Esophagus mucosa (tissue), 1 donor: ENCODE data around the gene UEVLD. TPM values are rescaled to one million over a fixed set of nuclear protein-coding genes. Genes with fewer than 3 reads are reported as not detected.
A peak's percentile ranks its signal among the peaks of the same experiment; 100 is the strongest.

ENCODE experiments used
- ATAC-seq: fragments of 200-7000 bp; cut with Tn5 transposase; one replicate; pipeline ENCODE4 v1.9.1; 2020
- total RNA-seq: library from RNA; stranded (reverse); gene quantifications from one replicate; pipeline ENCODE4 v1.2.4, GENCODE V29; 2023
- donor health status: DM: yes; HTN: yes; CAD: no.

UEVLD gene
- total RNA-seq, 1 donor from 2014 or later = 20.1 TPM

DNA sequence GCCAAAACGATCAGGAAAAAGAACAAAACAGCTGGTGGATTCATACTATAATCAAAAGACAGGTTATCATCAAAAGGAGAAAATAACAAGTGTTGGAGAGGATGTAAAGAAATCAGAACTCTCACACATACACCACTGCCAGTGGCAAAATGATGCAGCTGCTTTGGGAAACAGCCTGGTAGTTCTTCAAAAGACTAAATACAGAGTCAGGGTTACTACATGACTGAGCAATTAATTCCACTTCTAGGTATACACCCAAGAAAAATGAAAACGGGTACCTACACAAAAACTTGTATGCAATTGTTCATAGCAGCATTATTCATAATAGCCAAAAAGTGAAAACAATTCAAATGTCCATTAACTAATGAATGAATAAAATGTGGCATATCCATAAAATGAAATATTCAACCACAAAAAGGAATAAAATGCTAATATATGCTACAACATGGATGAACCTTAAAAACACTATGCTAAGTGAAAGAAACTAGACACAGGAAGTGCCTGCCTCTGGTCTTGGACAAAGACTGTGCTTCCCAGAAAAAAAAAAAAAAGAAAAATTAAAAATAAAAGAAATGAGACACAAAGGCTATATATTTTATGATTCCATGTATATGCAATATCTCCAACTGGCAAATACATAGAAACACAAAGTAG, 8.3 kb downstream of the UEVLD start:
- no peak for ATAC-seq

DNA sequence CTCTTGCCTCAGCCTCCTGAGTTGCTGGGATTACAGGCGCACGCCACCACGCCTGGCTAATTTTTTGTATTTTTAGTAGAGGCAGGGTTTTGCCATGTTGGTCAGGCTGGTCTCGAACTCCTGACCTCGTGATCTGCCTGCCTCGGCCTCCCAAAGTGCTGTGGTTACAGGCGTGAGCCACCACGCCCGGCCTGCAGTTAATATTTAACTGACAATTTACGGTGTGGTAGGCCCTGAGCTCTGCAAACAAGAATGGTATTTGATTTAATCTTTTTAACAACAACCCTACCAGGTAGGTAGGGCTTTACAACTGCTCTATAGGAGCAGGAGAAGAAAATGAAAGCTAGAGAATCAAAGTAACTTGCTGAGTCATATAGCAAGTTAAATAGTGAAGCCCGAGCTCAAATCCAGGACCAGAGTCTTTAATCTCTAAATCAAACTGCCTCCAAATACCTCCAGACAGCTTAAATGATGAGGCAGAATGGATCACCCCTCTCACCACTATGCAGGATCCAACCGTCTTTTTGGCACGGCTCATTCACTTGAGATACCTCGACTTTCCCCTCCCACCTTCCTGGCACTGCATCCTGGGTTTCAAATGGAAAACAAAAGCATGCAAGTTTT, 9.4 kb downstream of the UEVLD start:
- ATAC-seq = peak; percentile 93

DNA sequence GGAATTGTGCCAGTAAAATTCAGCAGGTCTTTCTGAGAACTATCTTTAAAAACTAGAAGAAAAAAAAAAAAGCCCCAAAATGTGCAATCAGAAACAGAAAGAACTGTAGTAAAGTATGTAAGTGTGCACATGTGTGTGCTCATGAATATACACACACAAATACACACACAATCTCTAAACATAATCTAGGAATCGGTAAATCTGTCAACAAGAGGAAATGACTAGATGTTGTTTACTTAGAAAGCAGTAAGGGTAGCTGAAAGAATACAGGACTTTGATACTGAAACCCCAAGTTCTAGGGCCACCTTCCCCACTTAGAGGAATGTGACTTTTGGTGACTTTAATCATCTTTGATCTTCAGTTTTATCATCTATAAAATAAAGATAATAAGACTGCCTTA, 13.2 kb downstream of the UEVLD start:
- no peak for ATAC-seq

DNA sequence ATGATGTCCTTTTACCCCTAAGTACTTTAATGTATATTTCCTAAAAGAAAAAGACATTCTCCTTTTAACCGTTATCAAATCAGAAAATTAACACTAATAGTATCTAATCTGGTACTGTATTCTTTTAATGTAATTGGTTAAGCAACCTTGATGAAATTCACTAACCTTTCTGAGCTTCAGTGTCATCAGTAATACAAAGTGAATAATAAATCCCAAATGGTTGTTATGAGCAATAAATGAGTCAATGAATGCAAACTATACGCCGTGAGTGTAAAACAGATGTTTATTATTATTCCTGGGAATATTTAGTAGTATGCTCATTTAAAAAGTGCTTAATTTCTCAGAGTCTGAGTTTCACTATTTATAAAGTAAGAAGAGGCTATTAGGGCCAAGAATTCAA, 21.5 kb downstream of the UEVLD start:
- no peak for ATAC-seq

DNA sequence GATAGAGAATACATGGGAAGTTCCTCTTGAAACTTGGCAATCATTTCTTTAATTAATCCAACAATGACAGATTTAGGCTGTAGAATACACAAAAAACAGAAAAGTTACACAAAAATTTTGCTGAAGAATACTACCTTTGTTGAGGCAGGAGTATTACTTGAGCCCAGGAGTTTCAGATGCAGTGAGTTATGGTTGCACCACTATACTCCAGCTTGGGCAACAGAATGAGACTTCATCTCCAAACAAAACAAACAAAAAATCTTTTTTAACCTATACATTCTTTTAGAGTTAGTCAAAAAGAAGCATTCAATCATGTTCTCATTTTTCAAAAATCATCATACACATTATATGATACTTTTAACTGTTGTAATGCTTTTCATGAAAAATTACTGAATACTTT, 22.1 kb downstream of the UEVLD start:
- ATAC-seq = no peak

DNA sequence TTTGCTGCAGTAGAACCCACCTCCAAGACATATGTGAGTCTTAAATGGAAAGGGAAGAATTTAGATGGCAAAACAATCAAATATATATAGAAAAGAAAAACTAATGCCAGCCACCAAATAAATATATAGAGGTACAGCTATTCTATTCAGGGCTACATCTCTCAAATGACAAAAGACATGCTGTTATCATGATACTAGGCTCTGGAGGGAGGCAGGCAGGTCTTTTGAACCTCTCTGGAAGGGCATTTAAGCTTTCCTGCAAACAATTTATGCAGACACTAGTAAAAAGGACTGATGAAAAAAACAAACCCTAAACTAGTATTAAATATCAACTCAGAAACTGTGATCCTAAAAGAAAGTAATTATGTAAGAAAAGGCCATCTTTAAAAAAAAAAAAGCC, 24.4 kb downstream of the UEVLD start:
- no peak for ATAC-seq

DNA sequence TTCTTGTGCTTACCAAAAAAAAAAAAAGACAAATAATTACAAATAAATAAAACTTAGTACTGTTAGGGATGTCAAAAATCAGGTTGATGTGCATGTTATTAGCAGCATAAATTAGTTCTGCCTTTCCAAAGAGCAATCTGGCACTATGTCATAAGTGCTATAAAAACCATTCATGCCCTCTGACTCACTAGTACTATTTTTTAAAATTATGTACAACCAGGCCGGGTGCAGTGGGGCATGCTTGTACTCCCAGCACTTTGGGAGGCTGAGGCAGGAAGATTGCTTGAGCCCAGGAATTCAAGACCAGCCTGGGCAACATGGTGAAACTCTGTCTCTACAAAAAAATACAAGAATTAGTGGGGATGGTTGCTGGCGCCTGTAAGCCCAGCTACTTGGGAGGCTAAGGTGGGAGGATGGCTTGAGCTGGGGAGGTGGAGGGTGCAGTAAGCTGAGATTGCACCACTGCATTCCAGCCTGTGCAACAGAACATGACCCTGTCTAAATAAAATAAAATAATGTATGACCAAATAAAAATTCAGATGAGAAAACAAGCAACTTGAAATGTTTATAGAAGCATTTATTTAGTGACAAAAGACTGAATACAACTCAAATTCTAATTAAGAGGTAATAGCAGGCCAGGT, 25.3 kb downstream of the UEVLD start:
- no peak for ATAC-seq

DNA sequence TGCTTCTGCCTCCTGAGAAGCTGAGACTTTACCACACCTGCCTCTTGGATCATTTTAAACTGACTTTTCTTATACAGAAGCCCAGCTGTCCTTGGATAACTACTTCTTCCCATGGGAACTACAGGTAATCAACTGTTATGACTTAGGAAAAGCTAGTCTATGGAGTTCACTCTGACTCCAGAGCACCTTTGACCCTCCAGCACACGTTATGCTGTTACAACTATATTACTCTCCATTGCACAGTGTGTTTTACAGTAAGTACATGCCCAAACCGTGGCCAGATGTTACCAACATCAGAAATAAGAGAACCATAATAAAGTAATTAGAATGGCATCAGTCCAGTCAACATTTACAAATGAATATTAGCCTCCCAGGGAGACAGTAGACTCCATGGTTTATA, 40.5 kb downstream of the UEVLD start:
- ATAC-seq = no peak

DNA sequence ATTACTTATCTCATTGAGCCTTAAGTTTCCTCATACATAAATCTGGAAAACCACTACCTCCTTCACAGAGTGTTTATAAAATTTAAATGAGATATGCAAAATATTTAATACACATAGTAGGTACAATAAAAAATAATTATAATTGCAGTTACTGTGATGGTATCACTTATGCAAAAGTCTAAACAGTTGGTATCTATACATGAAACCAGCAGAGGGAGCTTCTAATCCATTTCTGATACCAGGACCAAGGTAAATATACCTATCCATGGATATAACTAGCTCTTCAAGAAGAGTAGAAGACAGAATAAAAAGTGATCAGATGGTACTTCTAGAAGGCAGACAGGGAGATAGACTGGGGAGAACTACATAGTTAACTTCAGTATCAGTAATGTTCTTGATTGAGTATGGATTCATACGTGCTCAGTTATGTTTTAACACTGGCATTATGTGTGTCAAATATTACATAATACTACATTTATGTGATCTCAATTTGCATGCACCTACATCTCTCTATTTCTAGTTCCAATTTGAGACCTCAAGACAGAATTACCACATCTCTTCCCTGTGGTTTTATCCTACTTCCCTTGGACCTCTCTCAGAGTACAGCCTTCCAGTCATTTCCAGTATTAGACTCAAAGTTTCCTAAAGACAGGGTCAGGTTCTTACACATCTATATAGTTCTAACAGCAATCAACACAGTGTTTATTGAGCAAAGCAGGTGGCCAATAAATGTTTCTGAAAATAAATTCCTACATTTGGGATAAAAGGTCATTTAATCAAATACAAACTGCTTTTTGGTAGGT, 48.1 kb downstream of the UEVLD start:
- peak; percentile 65 for ATAC-seq

DNA sequence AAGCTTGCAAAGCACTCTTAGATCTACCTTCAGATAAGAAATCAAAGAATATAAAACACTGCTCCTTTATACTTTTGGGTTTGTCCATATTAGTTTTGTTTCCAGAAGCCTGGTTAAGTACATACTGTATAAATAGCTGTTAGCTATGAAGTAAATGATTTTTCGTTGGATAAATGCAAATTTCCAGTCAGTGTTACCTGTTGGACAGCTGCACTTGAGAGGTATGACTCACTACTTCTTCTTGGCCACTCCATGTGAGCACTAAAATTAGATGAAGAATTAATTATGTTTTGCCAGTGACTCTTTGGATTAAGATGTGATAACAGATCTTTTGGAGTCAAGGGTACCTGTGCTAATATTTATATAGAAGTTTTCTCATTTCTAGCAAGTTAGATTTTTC, 52.3 kb downstream of the UEVLD start:
- ATAC-seq = peak; percentile 32

DNA sequence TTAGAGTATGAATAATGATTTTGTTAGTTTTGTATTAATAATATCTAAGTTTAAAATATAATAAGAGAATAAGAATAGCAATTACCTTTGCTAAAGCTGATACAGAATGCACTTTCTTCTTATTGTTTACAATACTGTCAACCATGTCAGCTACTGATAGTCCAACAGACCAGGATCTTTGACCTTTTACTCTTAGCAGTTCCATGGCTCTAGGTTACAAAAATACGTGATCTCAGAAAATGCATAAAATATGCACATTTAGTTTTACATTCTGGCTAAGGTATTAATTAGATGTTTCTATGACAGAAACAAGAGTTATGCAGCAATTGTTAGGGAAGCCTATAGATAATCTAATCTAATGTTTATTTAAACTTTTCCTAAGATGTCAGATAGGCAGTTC, 54.3 kb downstream of the UEVLD start:
- no peak for ATAC-seq

DNA sequence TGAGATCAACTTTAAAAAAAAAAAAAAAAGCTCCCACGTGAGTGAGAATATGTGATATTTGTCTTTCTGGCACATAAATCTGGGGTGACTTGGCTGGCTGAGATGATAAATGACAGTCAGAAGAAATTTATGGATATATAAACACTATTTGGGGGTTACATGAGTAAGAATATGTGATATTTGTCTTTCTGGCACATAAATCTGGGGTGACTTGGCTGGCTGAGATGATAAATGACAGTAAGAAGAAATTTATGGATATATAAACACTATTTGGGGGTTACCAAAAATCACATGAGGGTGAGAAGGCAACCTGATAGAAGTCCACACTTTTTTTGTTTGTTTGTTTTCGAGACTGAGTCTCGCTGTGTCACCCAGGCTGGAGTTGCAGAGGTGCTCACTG, 55.2 kb downstream of the UEVLD start:
- no peak for ATAC-seq

DNA sequence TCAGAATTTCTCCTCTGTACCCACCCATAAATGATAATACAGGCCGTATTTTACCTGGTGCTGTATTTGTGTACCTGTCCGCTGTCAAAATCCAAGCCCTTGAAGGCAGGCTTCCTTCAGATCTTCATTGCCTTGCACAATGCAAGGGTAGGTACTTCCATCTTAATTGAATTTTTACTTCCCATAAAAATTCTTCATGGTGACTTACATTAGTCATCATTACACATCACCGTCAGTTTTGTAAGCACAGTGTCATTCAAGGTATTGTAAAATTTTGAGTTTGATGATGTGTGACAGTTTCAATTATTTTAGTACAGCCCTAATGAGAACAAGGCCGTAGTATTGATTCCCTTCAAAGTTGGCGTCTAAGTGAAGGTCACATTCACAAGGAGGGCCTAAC, 61.0 kb downstream of the UEVLD start:
- peak; percentile 62 for ATAC-seq

DNA sequence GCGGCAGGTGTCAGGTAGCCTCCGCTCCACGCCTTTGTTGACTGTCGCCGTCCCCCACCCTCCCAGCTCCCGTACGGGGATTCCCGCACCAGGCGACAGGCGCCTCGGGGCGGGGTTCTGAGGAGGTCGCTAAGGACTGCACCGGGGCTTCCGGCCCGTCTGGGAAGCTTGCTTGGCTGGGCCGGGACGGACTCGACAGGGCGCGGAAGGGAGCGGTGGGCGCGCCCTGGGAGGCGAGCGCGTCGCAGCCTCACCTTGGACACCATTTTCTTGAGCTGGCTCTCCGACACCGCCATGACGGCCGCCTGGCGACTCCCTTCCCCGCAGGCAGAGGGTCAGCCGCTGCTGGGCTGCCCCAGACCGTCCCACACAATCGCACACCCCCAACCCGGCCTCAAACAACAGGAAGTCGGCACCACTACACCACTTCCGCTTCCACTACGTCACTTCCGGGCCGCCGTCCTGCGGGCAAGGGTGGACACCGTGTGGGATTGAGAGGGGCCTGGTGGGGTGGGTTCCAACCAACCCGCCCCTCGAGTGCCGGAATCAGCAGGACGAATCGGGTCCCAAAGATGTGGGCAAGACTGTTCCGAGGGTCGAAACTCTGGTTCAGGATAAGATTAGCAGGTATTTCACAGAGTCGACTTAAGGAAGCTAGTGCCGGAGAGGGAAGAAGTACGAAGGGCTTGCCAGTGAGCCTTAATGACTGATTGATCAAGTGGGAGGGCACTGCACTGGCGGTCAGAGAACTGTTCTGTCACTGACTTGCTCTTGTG, 61.8 kb downstream of the UEVLD start, which contains the start of gene TSG101:
TSS of gene TSG101 (minus strand) at position 422 of the 776 bp plus-strand sequence. CDS start at position 296, 126 bp downstream.
- peak; percentile 96 for ATAC-seq

DNA sequence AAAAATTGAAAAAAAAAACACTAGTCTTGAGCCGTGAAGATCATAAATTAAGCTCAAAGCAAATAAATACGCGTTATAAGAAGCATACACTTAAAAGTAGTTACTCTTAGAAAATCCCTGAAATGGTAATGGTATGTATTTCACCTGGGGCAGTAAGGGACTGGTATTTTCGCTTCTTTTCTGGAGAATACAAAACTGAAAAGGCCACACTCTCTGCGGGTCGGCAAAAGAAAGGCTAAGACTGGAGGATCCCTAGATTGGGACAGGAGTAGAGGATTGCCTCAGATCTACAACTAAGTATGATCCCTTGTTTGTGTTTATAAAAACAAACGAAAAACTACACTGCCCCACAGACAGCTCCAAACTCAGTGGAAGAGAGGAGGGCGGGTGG, 62.4 kb downstream of the UEVLD start:
- no peak for ATAC-seq

DNA sequence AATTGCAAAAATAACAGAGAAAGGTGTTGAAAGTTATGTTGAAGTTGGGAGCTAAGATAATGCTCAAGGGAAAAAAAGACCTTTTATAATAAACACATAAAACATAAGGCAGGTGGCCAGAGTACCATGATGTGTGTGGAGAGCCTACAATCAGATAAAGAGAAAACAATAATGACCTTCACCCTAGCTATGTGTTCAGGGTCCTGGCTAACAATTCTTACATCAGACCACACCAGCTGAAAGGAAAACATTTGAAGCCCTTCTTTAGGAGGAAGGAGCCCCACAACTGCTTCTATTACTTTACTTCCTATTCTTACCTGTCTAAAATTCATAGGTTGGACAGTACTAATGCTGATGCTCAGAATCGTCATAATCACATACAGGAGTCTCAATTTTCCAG, 64.3 kb downstream of the UEVLD start:
- ATAC-seq = no peak

DNA sequence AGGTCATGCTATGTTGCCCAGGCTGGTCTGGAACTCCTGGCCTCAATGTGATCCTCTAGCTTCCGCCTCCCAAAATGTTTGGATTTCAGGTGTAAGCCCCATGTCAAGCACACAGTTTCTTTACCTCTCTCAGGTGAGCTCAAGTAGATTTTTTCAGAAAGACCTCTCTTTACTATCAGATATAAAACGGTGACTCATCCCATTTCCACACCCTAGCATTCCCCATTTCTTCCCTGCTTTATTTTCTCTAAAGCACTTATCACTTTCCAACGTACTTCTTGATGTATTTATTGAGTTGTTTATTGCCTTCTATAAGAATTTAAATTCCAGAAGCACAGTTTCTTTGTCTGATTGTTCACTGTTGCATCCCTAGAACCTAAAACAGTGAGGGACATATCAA, 65.5 kb downstream of the UEVLD start:
- no peak for ATAC-seq

DNA sequence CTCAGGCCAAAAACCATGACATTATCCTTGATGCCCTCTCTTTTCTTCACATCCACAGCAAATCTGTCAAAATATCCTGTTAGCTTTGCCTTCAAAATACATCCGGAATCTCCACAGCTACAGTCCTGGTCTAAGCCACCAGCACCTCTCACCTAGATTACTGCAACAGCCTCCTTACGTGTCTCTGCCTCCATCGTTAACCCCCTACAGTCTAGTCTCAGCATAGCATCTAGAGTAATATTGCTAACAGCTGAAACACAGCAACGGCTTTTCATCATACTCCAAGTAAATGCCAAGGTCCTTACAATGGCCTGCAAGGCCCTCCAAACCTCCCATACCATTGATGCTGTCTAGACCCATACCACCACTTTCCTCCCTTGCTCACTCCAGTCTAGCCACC, 66.1 kb downstream of the UEVLD start:
- no peak for ATAC-seq

DNA sequence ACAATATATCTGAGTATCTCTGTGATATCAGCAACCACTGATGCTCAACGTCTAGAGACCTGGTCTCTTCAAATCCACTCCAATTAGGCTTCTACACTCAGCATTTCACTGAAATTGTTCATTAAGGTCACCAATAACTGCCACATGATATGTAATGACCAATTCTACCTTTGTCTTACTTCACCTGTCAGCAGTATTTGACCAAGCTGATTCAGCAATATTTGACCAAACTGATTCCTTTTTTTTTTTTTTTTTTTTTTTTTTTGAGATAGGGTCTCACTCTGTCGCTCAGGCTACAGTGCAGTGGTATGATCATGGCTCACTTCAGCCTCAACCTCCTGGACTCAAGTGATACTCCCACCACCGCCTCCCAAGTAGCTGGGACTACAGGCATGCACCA, 67.4 kb downstream of the UEVLD start:
- ATAC-seq = no peak

DNA sequence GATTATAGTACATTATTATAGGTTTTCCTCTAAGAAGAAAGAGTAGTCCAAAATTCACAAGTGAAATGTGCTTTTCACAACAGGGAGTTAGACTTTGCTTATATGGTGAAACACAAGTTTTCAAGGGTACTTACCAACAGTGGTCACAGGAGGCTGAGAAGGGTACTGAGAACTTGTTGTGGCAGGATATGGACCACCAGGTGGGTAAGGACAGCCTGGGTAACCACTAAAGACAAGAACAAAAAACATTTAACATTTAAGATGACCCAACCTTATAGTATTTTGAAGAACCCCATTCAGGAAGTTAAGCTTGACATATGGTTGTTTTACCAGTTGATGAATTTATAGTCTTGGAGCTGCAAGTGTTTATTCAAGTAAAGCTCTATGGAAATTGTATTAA, 86.2 kb downstream of the UEVLD start:
- no peak for ATAC-seq

DNA sequence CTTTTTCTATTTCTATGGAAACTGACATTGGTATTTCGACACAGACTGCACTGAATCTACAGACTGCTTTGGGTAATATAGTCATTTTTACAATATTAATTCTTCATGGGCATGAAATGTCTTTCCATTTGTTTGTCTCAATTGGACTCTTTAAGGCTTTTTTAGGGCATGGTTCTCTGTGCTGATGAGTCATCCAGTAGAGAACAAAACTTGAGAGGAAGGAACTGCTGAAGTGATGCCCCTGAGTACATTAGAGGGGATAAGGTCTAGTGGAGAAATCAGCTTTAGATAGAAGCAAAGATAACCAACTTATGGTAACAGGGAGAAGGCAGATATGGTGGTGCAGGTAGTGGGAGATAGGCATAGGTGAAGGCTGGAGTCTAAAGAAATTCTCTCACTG, 86.9 kb downstream of the UEVLD start:
- ATAC-seq = no peak

DNA sequence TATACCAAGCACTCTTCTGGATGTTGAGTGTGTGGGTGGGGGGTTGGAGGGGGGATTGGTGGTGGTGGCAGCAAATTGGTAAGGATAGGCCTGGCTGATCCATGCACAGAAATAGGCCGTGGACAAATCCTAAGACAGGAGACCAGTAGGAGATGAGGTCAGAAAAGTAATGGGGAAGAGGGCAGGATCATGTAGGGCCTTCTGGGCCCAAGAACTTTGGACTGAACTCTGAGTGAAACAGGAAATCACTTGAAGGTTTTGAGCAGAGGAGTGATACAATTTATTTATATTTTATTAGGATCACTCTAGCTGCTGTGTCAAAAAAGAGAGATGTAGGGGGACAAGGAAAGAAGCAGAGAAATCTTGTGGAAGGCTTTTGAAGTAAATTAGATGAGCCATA, 90.5 kb downstream of the UEVLD start:
- ATAC-seq = no peak

DNA sequence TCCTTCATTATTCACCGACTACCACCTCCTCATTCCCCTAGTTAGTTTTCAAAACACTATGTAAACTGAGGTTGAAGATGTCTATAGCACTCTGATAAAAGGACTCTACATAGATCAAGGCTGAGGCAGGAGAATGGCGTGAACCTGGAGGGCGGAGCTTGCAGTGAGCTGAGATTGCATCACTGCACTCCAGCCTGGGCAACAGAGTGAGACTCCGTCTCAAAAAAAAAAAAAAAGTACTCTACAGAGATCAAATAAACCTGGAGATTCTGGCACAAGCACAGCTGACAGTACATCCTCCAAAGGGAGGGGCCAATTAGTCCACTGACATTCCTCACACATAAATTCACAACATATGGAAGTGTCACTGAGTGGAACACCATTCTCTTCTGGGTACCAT, 92.8 kb downstream of the UEVLD start:
- no peak for ATAC-seq
